HepG2 (cell line): ENCODE results near the gene LRRC40. TPM values are rescaled to one million over a fixed set of nuclear protein-coding genes. Genes with fewer than 3 reads are reported as not detected.

Experiments
- AGO2 ChIP-seq: fragments of 200-400 bp; formaldehyde crosslinking; optimal IDR thresholded peaks from 2 replicates; pipeline ENCODE3; 2017; ENCODE audit warnings: mild to moderate bottlenecking, low read depth, low read length, moderate library complexity
- FOXA1 ChIP-seq, 2 experiments: fragments of 450-650 bp in 1 of 2; sonication (generic) in 1 of 2; formaldehyde crosslinking in 1 of 2; IDR thresholded peaks; 2 replicates each; pipeline versions ENCODE4 v1.4.0 to v1.6.1; 2016 to 2020; ENCODE audit warnings: missing genetic modification reagents in 1 of 2
- KDM1A ChIP-seq: IDR thresholded peaks from 2 replicates; pipeline ENCODE4 v1.6.1; 2016; ENCODE audit warnings: missing compliant biosample characterization
- KLF6 ChIP-seq: IDR thresholded peaks from 2 replicates; pipeline ENCODE4 v1.8.0; 2016; ENCODE audit warnings: missing biosample characterization, missing genetic modification reagents
- MED1 ChIP-seq: sonication (generic); formaldehyde crosslinking; IDR thresholded peaks from 2 replicates; pipeline ENCODE4 v1.4.0; 2020; ENCODE audit warnings: missing genetic modification reagents
- NR1H2 ChIP-seq: sonication (generic); formaldehyde crosslinking; IDR thresholded peaks from 2 replicates; pipeline ENCODE4 v1.8.1; 2022; ENCODE audit warnings: low read depth, missing genetic modification reagents, borderline replicate concordance
- NR2C2 ChIP-seq: sonication (generic); formaldehyde crosslinking; IDR thresholded peaks from 2 replicates; pipeline ENCODE4 v1.4.0; 2020; ENCODE audit warnings: missing genetic modification reagents, mild to moderate bottlenecking, moderate library complexity, borderline replicate concordance
- ZFX ChIP-seq: sonication (generic); formaldehyde crosslinking; IDR thresholded peaks from 2 replicates; pipeline ENCODE4 v1.4.0; 2020; ENCODE audit warnings: mild to moderate bottlenecking, low read depth, missing genetic modification reagents, moderate library complexity
- ZNF335 ChIP-seq: sonication (generic); formaldehyde crosslinking; IDR thresholded peaks from 2 replicates; pipeline ENCODE4 v1.4.0; 2020; ENCODE audit warnings: missing genetic modification reagents
- ZNF510 ChIP-seq: sonication (generic); formaldehyde crosslinking; IDR thresholded peaks from 2 replicates; pipeline ENCODE4 v1.4.0; 2020; ENCODE audit warnings: low read depth, mild to moderate bottlenecking, missing genetic modification reagents
- polyA plus RNA-seq, 8 experiments: library from polyadenylated mRNA; depleted of rRNA in 3 of 8; stranded (reverse) in 7 of 8; unstranded in 1 of 8; fragments of >200 nt; fragmentation: Illumina TruSeq in 4 of 8; extraction: Trizol in 4 of 8; gene quantifications; 2 replicates each; pipeline versions ENCODE4 v1.2.1 to v1.2.3, GENCODE V29; 2011 to 2016; ENCODE audit warnings: low read depth in 4 of 8, missing spikeins in 1 of 8, mixed read lengths in 1 of 8; ENCODE audit not compliant: insufficient read depth in 1 of 8
- total RNA-seq, 5 experiments: library from RNA; depleted of rRNA; stranded (reverse); fragments of >200 nt; fragmentation: Illumina TruSeq; extraction: Trizol; gene quantifications; 2 replicates each; pipeline ENCODE4 v1.2.3, GENCODE V29; 2016; ENCODE audit warnings: low read depth in 1 of 5
- TF ChIP-seq, protein P1 (sequence below), 2 experiments: sonication (generic) in 1 of 2; formaldehyde crosslinking in 1 of 2; IDR thresholded peaks; 2 replicates each; pipeline versions ENCODE4 v1.4.0 to v1.6.1; 2018 to 2020; ENCODE audit warnings: missing genetic modification reagents in 2 of 2, borderline replicate concordance in 1 of 2, low read depth in 1 of 2, mild to moderate bottlenecking in 1 of 2, missing biosample characterization in 1 of 2
- TF ChIP-seq, protein P2 (sequence below): IDR thresholded peaks from 2 replicates; pipeline ENCODE4 v1.4.0; 2020; ENCODE audit warnings: mild to moderate bottlenecking, missing genetic modification reagents
- TF ChIP-seq, protein P3 (sequence below): sonication (generic); formaldehyde crosslinking; IDR thresholded peaks from 2 replicates; pipeline ENCODE4 v1.8.1; 2022; ENCODE audit warnings: mild to moderate bottlenecking, missing genetic modification reagents
- TF ChIP-seq, protein P4 (sequence below): IDR thresholded peaks from 2 replicates; pipeline ENCODE4 v1.6.1; 2016
- TF ChIP-seq, protein P5 (sequence below): sonication (generic); formaldehyde crosslinking; IDR thresholded peaks from 2 replicates; pipeline ENCODE4 v1.9.0; 2021; ENCODE audit warnings: missing genetic modification reagents, mild to moderate bottlenecking, borderline replicate concordance
- TF ChIP-seq, protein P6 (sequence below), 2 experiments: fragments of 450-650 bp in 1 of 2; sonication (generic) in 1 of 2; formaldehyde crosslinking; IDR thresholded peaks; 2 replicates each; pipeline versions ENCODE4 v1.5.0 to v1.8.0; 2020 to 2022; ENCODE audit warnings: mild to moderate bottlenecking in 1 of 2, missing genetic modification reagents in 1 of 2

Gene LRRC40
- total and polyA plus RNA-seq, 2 of the 13 experiments (the other 11 are each of a cell fraction or from before 2014, with no cell fraction given), result 10.3 to 32.7 TPM

DNA sequence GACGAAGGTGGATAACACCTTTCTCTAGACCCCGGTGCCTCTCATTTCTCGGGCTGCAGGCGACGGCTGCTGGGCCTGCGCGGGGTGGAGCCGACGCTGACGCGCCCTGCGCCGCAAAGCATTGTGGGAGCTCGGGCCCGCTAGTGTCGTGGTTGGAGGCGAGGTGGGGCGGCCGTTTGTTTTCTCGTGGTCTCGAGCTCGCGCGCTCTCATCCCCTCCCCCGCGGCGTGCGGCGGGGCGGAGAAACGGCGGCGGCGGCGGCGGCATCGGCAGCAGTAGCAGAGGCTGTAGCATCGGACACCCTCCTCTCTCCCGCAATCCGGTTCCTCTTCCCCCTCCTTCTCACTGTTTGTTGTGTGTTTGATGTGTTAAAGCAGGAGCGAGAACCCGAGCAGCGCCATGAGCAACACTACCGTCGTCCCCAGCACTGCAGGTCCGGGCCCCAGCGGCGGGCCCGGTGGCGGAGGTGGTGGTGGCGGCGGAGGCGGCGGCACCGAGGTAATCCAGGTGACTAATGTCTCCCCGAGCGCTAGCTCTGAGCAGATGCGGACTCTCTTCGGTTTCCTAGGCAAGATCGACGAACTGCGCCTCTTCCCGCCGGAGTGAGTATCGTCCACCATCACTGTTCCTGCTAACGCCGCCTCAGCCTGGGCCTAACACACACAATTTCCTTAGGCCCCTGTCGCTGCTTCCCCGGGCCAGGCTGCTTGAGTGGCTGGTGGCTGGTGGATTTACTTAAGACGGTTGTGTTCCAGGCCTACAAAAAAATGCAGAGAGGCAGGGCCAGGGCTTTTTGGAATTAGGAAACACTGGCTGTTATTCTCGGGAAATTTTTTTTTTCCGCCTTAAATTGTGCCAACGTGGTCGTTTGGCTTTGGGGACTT is 16.1 kb upstream of the LRRC40 start, which contains the start of gene SRSF11 (continued):
- TF ChIP-seq, protein P1, sequence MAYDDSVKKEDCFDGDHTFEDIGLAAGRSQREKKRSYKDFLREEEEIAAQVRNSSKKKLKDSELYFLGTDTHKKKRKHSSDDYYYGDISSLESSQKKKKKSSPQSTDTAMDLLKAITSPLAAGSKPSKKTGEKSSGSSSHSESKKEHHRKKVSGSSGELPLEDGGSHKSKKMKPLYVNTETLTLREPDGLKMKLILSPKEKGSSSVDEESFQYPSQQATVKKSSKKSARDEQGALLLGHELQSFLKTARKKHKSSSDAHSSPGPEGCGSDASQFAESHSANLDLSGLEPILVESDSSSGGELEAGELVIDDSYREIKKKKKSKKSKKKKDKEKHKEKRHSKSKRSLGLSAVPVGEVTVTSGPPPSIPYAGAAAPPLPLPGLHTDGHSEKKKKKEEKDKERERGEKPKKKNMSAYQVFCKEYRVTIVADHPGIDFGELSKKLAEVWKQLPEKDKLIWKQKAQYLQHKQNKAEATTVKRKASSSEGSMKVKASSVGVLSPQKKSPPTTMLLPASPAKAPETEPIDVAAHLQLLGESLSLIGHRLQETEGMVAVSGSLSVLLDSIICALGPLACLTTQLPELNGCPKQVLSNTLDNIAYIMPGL (CRISPR knock-in tag; IDR thresholded peaks at IDR 0.05; ENCODE audit: borderline replicate concordance in 1 of 2, low read depth in 1 of 2), result peak; percentile 86 to 95
- peak; percentile 45; the same call in 1 of the 2 replicates for TF ChIP-seq NR1H2 (CRISPR knock-in tag)
- TF ChIP-seq, protein P2, sequence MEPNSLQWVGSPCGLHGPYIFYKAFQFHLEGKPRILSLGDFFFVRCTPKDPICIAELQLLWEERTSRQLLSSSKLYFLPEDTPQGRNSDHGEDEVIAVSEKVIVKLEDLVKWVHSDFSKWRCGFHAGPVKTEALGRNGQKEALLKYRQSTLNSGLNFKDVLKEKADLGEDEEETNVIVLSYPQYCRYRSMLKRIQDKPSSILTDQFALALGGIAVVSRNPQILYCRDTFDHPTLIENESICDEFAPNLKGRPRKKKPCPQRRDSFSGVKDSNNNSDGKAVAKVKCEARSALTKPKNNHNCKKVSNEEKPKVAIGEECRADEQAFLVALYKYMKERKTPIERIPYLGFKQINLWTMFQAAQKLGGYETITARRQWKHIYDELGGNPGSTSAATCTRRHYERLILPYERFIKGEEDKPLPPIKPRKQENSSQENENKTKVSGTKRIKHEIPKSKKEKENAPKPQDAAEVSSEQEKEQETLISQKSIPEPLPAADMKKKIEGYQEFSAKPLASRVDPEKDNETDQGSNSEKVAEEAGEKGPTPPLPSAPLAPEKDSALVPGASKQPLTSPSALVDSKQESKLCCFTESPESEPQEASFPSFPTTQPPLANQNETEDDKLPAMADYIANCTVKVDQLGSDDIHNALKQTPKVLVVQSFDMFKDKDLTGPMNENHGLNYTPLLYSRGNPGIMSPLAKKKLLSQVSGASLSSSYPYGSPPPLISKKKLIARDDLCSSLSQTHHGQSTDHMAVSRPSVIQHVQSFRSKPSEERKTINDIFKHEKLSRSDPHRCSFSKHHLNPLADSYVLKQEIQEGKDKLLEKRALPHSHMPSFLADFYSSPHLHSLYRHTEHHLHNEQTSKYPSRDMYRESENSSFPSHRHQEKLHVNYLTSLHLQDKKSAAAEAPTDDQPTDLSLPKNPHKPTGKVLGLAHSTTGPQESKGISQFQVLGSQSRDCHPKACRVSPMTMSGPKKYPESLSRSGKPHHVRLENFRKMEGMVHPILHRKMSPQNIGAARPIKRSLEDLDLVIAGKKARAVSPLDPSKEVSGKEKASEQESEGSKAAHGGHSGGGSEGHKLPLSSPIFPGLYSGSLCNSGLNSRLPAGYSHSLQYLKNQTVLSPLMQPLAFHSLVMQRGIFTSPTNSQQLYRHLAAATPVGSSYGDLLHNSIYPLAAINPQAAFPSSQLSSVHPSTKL (CRISPR knock-in tag), result peak; percentile 66
- 0 out of 2 replicates have a peak, but pooled peaks have one; percentile 54 for TF ChIP-seq ZNF510 (CRISPR knock-in tag)
- 0 out of 2 replicates have a peak, but pooled peaks have one; percentile 1 for TF ChIP-seq KDM1A (CRISPR knock-in tag)
- peak; percentile 95 for TF ChIP-seq ZNF335 (CRISPR knock-in tag)
- TF ChIP-seq, protein P3, sequence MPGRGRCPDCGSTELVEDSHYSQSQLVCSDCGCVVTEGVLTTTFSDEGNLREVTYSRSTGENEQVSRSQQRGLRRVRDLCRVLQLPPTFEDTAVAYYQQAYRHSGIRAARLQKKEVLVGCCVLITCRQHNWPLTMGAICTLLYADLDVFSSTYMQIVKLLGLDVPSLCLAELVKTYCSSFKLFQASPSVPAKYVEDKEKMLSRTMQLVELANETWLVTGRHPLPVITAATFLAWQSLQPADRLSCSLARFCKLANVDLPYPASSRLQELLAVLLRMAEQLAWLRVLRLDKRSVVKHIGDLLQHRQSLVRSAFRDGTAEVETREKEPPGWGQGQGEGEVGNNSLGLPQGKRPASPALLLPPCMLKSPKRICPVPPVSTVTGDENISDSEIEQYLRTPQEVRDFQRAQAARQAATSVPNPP (CRISPR knock-in tag), result peak; percentile 55; the same call in 1 of the 2 replicates
- TF ChIP-seq ZFX (CRISPR knock-in tag), result peak; percentile 97
- peak; percentile 52; the same call in 1 of the 2 replicates for TF ChIP-seq KLF6 (CRISPR knock-in tag)
- TF ChIP-seq, protein P4, sequence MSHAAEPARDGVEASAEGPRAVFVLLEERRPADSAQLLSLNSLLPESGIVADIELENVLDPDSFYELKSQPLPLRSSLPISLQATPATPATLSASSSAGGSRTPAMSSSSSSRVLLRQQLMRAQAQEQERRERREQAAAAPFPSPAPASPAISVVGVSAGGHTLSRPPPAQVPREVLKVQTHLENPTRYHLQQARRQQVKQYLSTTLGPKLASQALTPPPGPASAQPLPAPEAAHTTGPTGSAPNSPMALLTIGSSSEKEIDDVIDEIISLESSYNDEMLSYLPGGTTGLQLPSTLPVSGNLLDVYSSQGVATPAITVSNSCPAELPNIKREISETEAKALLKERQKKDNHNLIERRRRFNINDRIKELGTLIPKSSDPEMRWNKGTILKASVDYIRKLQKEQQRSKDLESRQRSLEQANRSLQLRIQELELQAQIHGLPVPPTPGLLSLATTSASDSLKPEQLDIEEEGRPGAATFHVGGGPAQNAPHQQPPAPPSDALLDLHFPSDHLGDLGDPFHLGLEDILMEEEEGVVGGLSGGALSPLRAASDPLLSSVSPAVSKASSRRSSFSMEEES (CRISPR knock-in tag), result peak; percentile 69
- peak; percentile 25; the same call in 1 of the 2 replicates for TF ChIP-seq NR2C2 (CRISPR knock-in tag)
- TF ChIP-seq MED1 (CRISPR knock-in tag), result peak; percentile 48; the same call in 1 of the 2 replicates
- TF ChIP-seq AGO2, result peak; percentile 97
- TF ChIP-seq, protein P5, sequence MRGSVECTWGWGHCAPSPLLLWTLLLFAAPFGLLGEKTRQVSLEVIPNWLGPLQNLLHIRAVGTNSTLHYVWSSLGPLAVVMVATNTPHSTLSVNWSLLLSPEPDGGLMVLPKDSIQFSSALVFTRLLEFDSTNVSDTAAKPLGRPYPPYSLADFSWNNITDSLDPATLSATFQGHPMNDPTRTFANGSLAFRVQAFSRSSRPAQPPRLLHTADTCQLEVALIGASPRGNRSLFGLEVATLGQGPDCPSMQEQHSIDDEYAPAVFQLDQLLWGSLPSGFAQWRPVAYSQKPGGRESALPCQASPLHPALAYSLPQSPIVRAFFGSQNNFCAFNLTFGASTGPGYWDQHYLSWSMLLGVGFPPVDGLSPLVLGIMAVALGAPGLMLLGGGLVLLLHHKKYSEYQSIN (CRISPR knock-in tag), result no peak
- no peak for TF ChIP-seq FOXA1 (IDR thresholded peaks at IDR 0.05)
- peak; percentile 21; the same call in 1 of the 2 replicates for TF ChIP-seq FOXA1 (CRISPR knock-in tag; IDR thresholded peaks at IDR 0.05)
- TF ChIP-seq, protein P6, sequence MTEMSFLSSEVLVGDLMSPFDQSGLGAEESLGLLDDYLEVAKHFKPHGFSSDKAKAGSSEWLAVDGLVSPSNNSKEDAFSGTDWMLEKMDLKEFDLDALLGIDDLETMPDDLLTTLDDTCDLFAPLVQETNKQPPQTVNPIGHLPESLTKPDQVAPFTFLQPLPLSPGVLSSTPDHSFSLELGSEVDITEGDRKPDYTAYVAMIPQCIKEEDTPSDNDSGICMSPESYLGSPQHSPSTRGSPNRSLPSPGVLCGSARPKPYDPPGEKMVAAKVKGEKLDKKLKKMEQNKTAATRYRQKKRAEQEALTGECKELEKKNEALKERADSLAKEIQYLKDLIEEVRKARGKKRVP (CRISPR knock-in tag; IDR thresholded peaks at IDR 0.05), result no peak; a peak in 1 of 4 replicates
